GM12873 (cell line): ENCODE measurements around the gene PIWIL4.

Experiments
- CTCF ChIP-seq: IDR thresholded peaks from 2 replicates; pipeline ENCODE4 v1.5.1; 2012; ENCODE audit warnings: low read depth, mild to moderate bottlenecking, moderate library complexity, low read length, control low read depth; ENCODE audit not compliant: insufficient read depth; ENCODE audit errors: missing control alignments

PIWIL4 gene

GRCh38 chr11:94632356-94632755, 65.2 kb downstream of the PIWIL4 start:
- no peak for TF ChIP-seq CTCF

- no peak for TF ChIP-seq CTCF
Observed at GRCh38 chr11:94635072-94635471, 67.9 kb downstream of the PIWIL4 start.

- TF ChIP-seq CTCF, result no peak
Observed at GRCh38 chr11:94636388-94636949, 69.3 kb downstream of the PIWIL4 start.

GRCh38 chr11:94638301-94638901, 71.2 kb downstream of the PIWIL4 start:
- no peak for TF ChIP-seq CTCF

GRCh38 chr11:94638902-94639373, 71.8 kb downstream of the PIWIL4 start:
- no peak for TF ChIP-seq CTCF

- no peak for TF ChIP-seq CTCF
Observed at GRCh38 chr11:94639901-94640721, 72.9 kb downstream of the PIWIL4 start.

GRCh38 chr11:94641167-94641761, 74.1 kb downstream of the PIWIL4 start:
- no peak for TF ChIP-seq CTCF
